OCI-LY3 (cell line): ENCODE data around the gene C1orf116.
A peak's percentile ranks its signal among the peaks of the same experiment; 100 is the strongest.

Experiments
- H2AFZ ChIP-seq: fragments of 200-600, 300-600 bp; shearing (Covaris generic); 2 replicates; pipeline ENCODE4 v1.6.0; 2014; ENCODE audit warnings: antibody characterized with exemption, low read depth, low read length
- H3K27ac ChIP-seq: fragments of 200-600, 300-600 bp; sonication (generic); 2 replicates; pipeline ENCODE4 v1.5.1; 2014; ENCODE audit warnings: mild to moderate bottlenecking, low read length, moderate library complexity, mixed read lengths
- H3K27me3 ChIP-seq: fragments of 200-600, 300-600 bp; sonication (generic); 2 replicates; pipeline ENCODE4 v1.6.1; 2014; ENCODE audit warnings: low read depth, low read length, mixed read lengths
- H3K36me3 ChIP-seq: fragments of 200-600, 300-600 bp; sonication (generic); replicated peaks from 2 replicates; pipeline ENCODE3; 2014; ENCODE audit warnings: low read depth, low read length, mixed read lengths
- H3K4me1 ChIP-seq: fragments of 300-600, 200-600 bp; sonication (generic); 2 replicates; pipeline ENCODE4 v1.6.1; 2014; ENCODE audit warnings: low read length, mixed read lengths
- H3K4me2 ChIP-seq: fragments of 200-600, 300-600 bp; sonication (generic); 2 replicates; pipeline ENCODE4 v1.6.1; 2014; ENCODE audit warnings: low read length, mixed read lengths
- H3K4me3 ChIP-seq: fragments of 300-600, 200-600 bp; sonication (generic); 2 replicates; pipeline ENCODE4 v1.5.1; 2014; ENCODE audit warnings: antibody characterized with exemption, mild to moderate bottlenecking, low read length, moderate library complexity
- H3K79me2 ChIP-seq: fragments of 300-600, 200-600 bp; shearing (Covaris generic); 2 replicates; pipeline ENCODE4 v1.6.1; 2014; ENCODE audit warnings: mild to moderate bottlenecking, low read length, mixed read lengths
- H3K9ac ChIP-seq: fragments of 300-600, 200-600 bp; shearing (Covaris generic); 2 replicates; pipeline ENCODE4 v1.6.0; 2014; ENCODE audit warnings: mild to moderate bottlenecking, low read length, moderate library complexity
- H3K9me3 ChIP-seq: fragments of 200-600, 300-600 bp; shearing (Covaris generic); 2 replicates; pipeline ENCODE4 v1.6.1; 2014; ENCODE audit warnings: low read length, mixed read lengths; ENCODE audit not compliant: insufficient read depth
- H4K20me1 ChIP-seq: fragments of 200-600, 300-600 bp; sonication (generic); 2 replicates; pipeline ENCODE4 v1.6.1; 2016; ENCODE audit warnings: low read length, mixed read lengths; ENCODE audit not compliant: insufficient read depth
- CTCF ChIP-seq: fragments of 200-600, 300-600 bp; sonication (generic); IDR thresholded peaks from 2 replicates; pipeline ENCODE4 v1.5.1; 2014; ENCODE audit warnings: antibody characterized with exemption, low read length, low read depth
- EZH2phosphoT487 ChIP-seq: fragments of 200-600 bp; shearing (Covaris generic); IDR thresholded peaks from 2 replicates; pipeline ENCODE4 v1.6.1; 2018; ENCODE audit warnings: antibody characterized with exemption, mixed run types, low read depth

The C1orf116 gene

GRCh38 chr1:207031016-207031415 is 1.5 kb downstream of the C1orf116 start:
- TF ChIP-seq EZH2phosphoT487 (no peak), CTCF (no peak)
- H3K36me3 ChIP-seq, result no peaks in the 10 kb centered on the region
- H3K4me3 ChIP-seq, result no peak overlapping the region
- no peak overlapping the region for H3K4me2 ChIP-seq
- no peak overlapping the region for H3K9ac ChIP-seq
- peaks cover 74% of the 10 kb centered on the region for H3K27me3 ChIP-seq
- no peaks in the 10 kb centered on the region for H4K20me1 ChIP-seq
- H3K79me2 ChIP-seq, result no peaks in the 10 kb centered on the region
- no peak overlapping the region for H3K27ac ChIP-seq
- H3K9me3 ChIP-seq, result no peaks in the 10 kb centered on the region
- no peak overlapping the region for H2AFZ ChIP-seq
- H3K4me1 ChIP-seq, result peaks cover 7% of the 10 kb centered on the region; the same call in 1 of the 2 replicates

GRCh38 chr1:207030522-207031009 is 2.0 kb downstream of the C1orf116 start:
- Histone ChIP-seq H3K4me3 (no peak overlapping the region), H3K27ac (no peak overlapping the region), H3K4me1 (peaks cover 7% of the 10 kb centered on the region; the same call in 1 of the 2 replicates), H3K79me2 (no peaks in the 10 kb centered on the region), H3K9me3 (no peaks in the 10 kb centered on the region), H3K27me3 (peaks cover 76% of the 10 kb centered on the region), H3K36me3 (no peaks in the 10 kb centered on the region), H3K4me2 (peak overlapping the region; percentile 31; the same call in 1 of the 2 replicates), H4K20me1 (no peaks in the 10 kb centered on the region), H2AFZ (no peak overlapping the region), H3K9ac (no peak overlapping the region)
- TF ChIP-seq EZH2phosphoT487, result no peak
- no peak for TF ChIP-seq CTCF

DNA sequence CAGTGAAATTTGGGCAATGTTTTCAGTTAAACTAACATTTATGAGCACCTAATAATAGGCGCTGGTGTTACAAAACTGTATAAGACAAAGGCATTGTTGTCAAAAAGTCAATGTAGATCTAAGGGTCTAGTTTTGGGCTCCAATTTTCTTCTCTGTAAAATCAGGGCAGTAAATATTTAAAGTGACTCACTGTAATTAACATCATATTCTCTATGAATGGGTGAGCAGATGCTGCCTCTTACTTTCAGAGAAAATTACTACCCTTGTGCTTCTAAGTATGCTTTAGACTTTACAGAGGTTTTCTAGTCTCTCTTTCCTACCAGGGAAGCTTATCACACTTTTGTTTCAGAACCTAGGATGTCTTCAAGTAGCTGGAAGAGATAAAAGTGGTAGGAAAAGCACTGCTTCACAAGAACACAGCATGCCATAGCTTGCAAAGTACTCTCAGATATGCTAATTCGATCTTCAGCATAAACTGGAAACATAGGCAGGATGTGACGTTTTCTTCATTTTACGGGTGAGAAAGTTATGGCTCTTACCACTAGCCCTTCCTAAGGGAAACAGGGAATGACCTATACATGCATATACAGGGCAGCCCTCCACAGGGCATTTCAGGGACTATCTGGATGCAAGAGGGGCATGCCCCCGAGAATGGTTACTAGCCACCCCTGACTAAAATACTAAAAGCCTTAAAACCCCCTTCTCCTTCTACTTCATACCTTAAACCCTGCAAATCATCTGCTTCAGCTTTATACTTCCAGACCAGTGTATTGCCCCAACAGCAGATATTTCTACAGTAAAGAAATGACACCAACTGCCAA is 2.6 kb downstream of the C1orf116 start:
- Histone ChIP-seq H3K9me3 (no peaks in the 10 kb centered on the region), H3K4me2 (peak overlapping the region; percentile 31), H3K27me3 (peaks cover 78% of the 10 kb centered on the region), H3K4me1 (peaks cover 7% of the 10 kb centered on the region; the same call in 1 of the 2 replicates), H3K36me3 (no peaks in the 10 kb centered on the region), H3K4me3 (peak overlapping the region; percentile 5; the same call in 1 of the 2 replicates), H4K20me1 (no peaks in the 10 kb centered on the region), H3K9ac (no peak overlapping the region), H2AFZ (0 out of 2 replicates have a peak overlapping the region, but pooled peaks have one; percentile 28), H3K79me2 (no peaks in the 10 kb centered on the region), H3K27ac (no peak overlapping the region)
- TF ChIP-seq CTCF, result no peak
- TF ChIP-seq EZH2phosphoT487, result no peak

DNA sequence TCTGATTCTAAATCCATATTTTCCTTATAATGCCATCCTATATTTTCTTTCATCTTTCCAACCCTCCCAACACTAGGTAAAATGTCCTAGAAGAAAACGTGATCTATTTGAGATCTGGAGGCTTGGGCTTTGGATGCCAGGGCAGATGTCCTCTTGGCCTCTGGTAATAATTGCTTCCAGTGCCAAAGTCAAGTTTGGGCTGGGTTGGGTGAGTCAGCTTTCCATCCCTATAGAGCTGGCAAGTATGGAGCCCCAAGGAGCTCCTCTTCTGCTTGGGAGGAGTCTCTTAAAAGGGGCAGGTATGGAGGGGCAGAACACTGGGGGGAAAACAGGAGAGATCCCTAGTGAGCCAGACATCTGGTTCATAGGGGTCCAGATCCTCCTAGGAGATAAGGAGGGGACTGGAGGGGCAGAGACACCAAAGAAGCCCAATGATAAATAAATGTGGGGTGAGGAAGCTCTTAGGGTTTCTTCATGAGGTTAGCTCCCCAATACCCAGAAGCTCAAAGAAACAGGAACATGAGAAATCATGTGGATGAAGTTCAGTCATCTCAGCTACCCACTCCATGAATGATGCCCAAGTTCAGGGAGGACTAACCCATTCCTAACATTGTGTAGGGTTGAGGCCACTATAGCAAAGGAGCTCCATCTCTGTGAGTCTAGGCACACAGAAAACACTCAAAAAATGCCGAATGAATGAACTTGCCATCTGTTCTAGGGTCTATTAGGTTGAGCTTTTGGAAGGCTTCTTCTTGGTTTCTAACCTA is 3.5 kb downstream of the C1orf116 start:
- Histone ChIP-seq H3K36me3 (no peaks in the 10 kb centered on the region), H3K4me1 (peaks cover 7% of the 10 kb centered on the region; the same call in 1 of the 2 replicates), H3K27ac (no peak overlapping the region), H3K4me2 (no peak overlapping the region), H3K9me3 (no peaks in the 10 kb centered on the region), H3K9ac (no peak overlapping the region), H3K4me3 (no peak overlapping the region), H4K20me1 (no peaks in the 10 kb centered on the region), H3K27me3 (peaks cover 77% of the 10 kb centered on the region), H2AFZ (no peak overlapping the region), H3K79me2 (no peaks in the 10 kb centered on the region)
- TF ChIP-seq EZH2phosphoT487 (no peak), CTCF (no peak)
